ENCODE measurements around the gene MAP3K5.

Gene MAP3K5

GRCh38 chr6:136614350-136614749 lies 177.9 kb downstream of the MAP3K5 start:
- WGBS (ENCODE audit: extremely low coverage, insufficient coverage, low lambda C conversion rate), result no CpG with 5 or more reads among the region's 1 CpG
- Histone ChIP-seq H3K36me3 (ENCODE audit: control insufficient read depth, insufficient read depth, low read length) (no peaks in the 10 kb centered on the region), H3K56ac (ENCODE audit: low read length) (no peak overlapping the region), H2AK5ac (ENCODE audit: low read length) (no peak overlapping the region), H2BK5ac (ENCODE audit: low read length) (no peak overlapping the region), H3K18ac (ENCODE audit: low read length) (no peak overlapping the region), H4K8ac (ENCODE audit: low read depth, low read length) (no peak overlapping the region), H2BK15ac (replicated peaks; ENCODE audit: low read depth) (no peak overlapping the region), H4K5ac (ENCODE audit: low read length) (no peak overlapping the region), H3K9ac (ENCODE audit: low read length) (no peak overlapping the region), H3K27me3 (ENCODE audit: insufficient read depth, low read length, poor library complexity) (no peaks in the 10 kb centered on the region), H3K4ac (ENCODE audit: low read depth, low read length) (no peak overlapping the region), H3K4me3 (ENCODE audit: low read length) (no peak overlapping the region), H3K79me1 (ENCODE audit: low read length) (no peaks in the 10 kb centered on the region), H3K23ac (ENCODE audit: low read length) (no peak overlapping the region), H3K27ac (ENCODE audit: low read depth, low read length) (no peak overlapping the region), H2BK120ac (ENCODE audit: low read depth, low read length) (no peak overlapping the region), H3K4me2 (ENCODE audit: low read length) (no peak overlapping the region), H3K79me2 (ENCODE audit: control insufficient read depth, insufficient read depth, low read length) (no peaks in the 10 kb centered on the region), H3K4me1 (ENCODE audit: control insufficient read depth, low read depth, low read length) (peaks cover 1% of the 10 kb centered on the region)
- no peak for DNase-seq

DNA sequence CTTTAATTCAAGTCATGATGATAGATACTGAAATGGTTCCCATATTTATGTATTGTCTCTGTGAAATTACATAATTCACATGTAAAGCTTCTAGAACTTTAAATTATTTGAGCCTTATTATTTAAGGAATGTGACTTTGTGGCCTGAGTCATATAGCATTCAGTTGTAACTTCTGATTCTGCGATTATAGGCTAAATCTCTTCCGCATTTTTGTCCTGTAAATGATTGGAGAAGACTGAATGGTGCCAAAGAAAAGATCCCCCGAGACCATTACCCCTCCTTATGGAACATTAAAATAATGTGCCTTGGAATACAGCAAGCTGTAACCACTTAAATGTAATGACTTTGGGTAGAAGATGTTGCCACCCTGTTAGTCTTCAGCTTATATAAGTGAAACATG lies 178.8 kb downstream of the MAP3K5 start:
- Histone ChIP-seq H4K5ac (ENCODE audit: low read length) (no peak overlapping the region), H2BK120ac (ENCODE audit: low read depth, low read length) (no peak overlapping the region), H3K79me2 (ENCODE audit: control insufficient read depth, insufficient read depth, low read length) (no peaks in the 10 kb centered on the region), H3K36me3 (ENCODE audit: control insufficient read depth, insufficient read depth, low read length) (no peaks in the 10 kb centered on the region), H3K18ac (ENCODE audit: low read length) (no peak overlapping the region), H3K4me1 (ENCODE audit: control insufficient read depth, low read depth, low read length) (peaks cover 1% of the 10 kb centered on the region), H3K4ac (ENCODE audit: low read depth, low read length) (no peak overlapping the region), H3K27me3 (ENCODE audit: insufficient read depth, low read length, poor library complexity) (no peaks in the 10 kb centered on the region), H2BK5ac (ENCODE audit: low read length) (no peak overlapping the region), H3K9ac (ENCODE audit: low read length) (no peak overlapping the region), H3K4me2 (ENCODE audit: low read length) (no peak overlapping the region), H4K8ac (ENCODE audit: low read depth, low read length) (no peak overlapping the region), H2AK5ac (ENCODE audit: low read length) (no peak overlapping the region), H3K27ac (ENCODE audit: low read depth, low read length) (no peak overlapping the region), H3K56ac (ENCODE audit: low read length) (no peak overlapping the region), H2BK15ac (replicated peaks; ENCODE audit: low read depth) (no peak overlapping the region), H3K4me3 (ENCODE audit: low read length) (no peak overlapping the region), H3K79me1 (ENCODE audit: low read length) (no peaks in the 10 kb centered on the region), H3K23ac (ENCODE audit: low read length) (no peak overlapping the region)
- no peak for DNase-seq
- no CpG with 5 or more reads among the region's 3 CpGs for WGBS (ENCODE audit: extremely low coverage, insufficient coverage, low lambda C conversion rate)

- no peak overlapping the region for H4K5ac ChIP-seq (ENCODE audit: low read length)
- H3K56ac ChIP-seq (ENCODE audit: low read length), result no peak overlapping the region
- no peaks in the 10 kb centered on the region for H3K79me2 ChIP-seq (ENCODE audit: control insufficient read depth, insufficient read depth, low read length)
- DNase-seq, result no peak
- no CpG with 5 or more reads among the region's 6 CpGs for WGBS (ENCODE audit: extremely low coverage, insufficient coverage, low lambda C conversion rate)
- no peak overlapping the region for H3K27ac ChIP-seq (ENCODE audit: low read depth, low read length)
- H3K9ac ChIP-seq (ENCODE audit: low read length), result no peak overlapping the region
- H3K27me3 ChIP-seq (ENCODE audit: insufficient read depth, low read length, poor library complexity), result no peaks in the 10 kb centered on the region
- no peak overlapping the region for H2BK120ac ChIP-seq (ENCODE audit: low read depth, low read length)
- H4K8ac ChIP-seq (ENCODE audit: low read depth, low read length), result no peak overlapping the region
- no peak overlapping the region for H2BK5ac ChIP-seq (ENCODE audit: low read length)
- H3K4ac ChIP-seq (ENCODE audit: low read depth, low read length), result no peak overlapping the region
- no peak overlapping the region for H2BK15ac ChIP-seq (replicated peaks; ENCODE audit: low read depth)
- H3K79me1 ChIP-seq (ENCODE audit: low read length), result no peaks in the 10 kb centered on the region
- H3K23ac ChIP-seq (ENCODE audit: low read length), result no peak overlapping the region
- peaks cover 1% of the 10 kb centered on the region for H3K4me1 ChIP-seq (ENCODE audit: control insufficient read depth, low read depth, low read length)
- H2AK5ac ChIP-seq (ENCODE audit: low read length), result no peak overlapping the region
- no peak overlapping the region for H3K4me3 ChIP-seq (ENCODE audit: low read length)
- H3K36me3 ChIP-seq (ENCODE audit: control insufficient read depth, insufficient read depth, low read length), result no peaks in the 10 kb centered on the region
- H3K18ac ChIP-seq (ENCODE audit: low read length), result no peak overlapping the region
- no peak overlapping the region for H3K4me2 ChIP-seq (ENCODE audit: low read length)
These were observed 179.4 kb downstream of the MAP3K5 start for GRCh38 chr6:136612666-136613389.

DNA sequence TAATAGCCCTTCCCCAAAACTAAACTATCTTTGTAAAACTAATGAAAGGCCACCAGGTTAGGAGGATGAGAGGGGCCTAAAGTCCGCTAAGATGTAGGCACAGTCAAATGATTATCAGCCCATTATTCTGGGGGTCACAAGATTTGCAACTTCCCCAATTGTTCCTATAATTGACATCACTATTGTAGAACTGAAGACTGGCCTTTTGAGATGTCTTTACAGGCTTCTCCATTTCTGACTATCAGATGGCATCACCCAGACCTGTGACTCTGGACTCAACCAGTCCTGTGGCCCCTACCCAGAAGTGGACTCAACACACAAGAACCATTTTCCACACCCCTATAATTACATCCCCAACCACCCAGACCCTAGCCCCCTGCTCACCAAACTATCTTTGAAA lies 180.5 kb downstream of the MAP3K5 start:
- H4K8ac ChIP-seq (ENCODE audit: low read depth, low read length), result no peak overlapping the region
- no CpG with 5 or more reads among the region's 1 CpG for WGBS (ENCODE audit: extremely low coverage, insufficient coverage, low lambda C conversion rate)
- no peak overlapping the region for H2BK5ac ChIP-seq (ENCODE audit: low read length)
- H2BK120ac ChIP-seq (ENCODE audit: low read depth, low read length), result no peak overlapping the region
- H3K56ac ChIP-seq (ENCODE audit: low read length), result no peak overlapping the region
- no peaks in the 10 kb centered on the region for H3K36me3 ChIP-seq (ENCODE audit: control insufficient read depth, insufficient read depth, low read length)
- no peak overlapping the region for H3K27ac ChIP-seq (ENCODE audit: low read depth, low read length)
- no peaks in the 10 kb centered on the region for H3K27me3 ChIP-seq (ENCODE audit: insufficient read depth, low read length, poor library complexity)
- H3K18ac ChIP-seq (ENCODE audit: low read length), result peak overlapping the region; percentile 51
- no peak overlapping the region for H4K5ac ChIP-seq (ENCODE audit: low read length)
- H3K4me2 ChIP-seq (ENCODE audit: low read length), result no peak overlapping the region
- no peak overlapping the region for H3K4ac ChIP-seq (ENCODE audit: low read depth, low read length)
- H3K79me2 ChIP-seq (ENCODE audit: control insufficient read depth, insufficient read depth, low read length), result no peaks in the 10 kb centered on the region
- no peak overlapping the region for H3K4me3 ChIP-seq (ENCODE audit: low read length)
- H2BK15ac ChIP-seq (replicated peaks; ENCODE audit: low read depth), result no peak overlapping the region
- H3K9ac ChIP-seq (ENCODE audit: low read length), result no peak overlapping the region
- no peak for DNase-seq
- no peak overlapping the region for H2AK5ac ChIP-seq (ENCODE audit: low read length)
- peaks cover 3% of the 10 kb centered on the region for H3K4me1 ChIP-seq (ENCODE audit: control insufficient read depth, low read depth, low read length)
- H3K23ac ChIP-seq (ENCODE audit: low read length), result no peak overlapping the region
- H3K79me1 ChIP-seq (ENCODE audit: low read length), result no peaks in the 10 kb centered on the region

- Histone ChIP-seq H3K79me2 (ENCODE audit: control insufficient read depth, insufficient read depth, low read length) (no peaks in the 10 kb centered on the region), H2BK15ac (replicated peaks; ENCODE audit: low read depth) (no peak overlapping the region), H3K4ac (ENCODE audit: low read depth, low read length) (no peak overlapping the region), H3K23ac (ENCODE audit: low read length) (no peak overlapping the region), H3K9ac (ENCODE audit: low read length) (no peak overlapping the region), H3K56ac (ENCODE audit: low read length) (no peak overlapping the region), H3K18ac (ENCODE audit: low read length) (no peak overlapping the region), H3K79me1 (ENCODE audit: low read length) (no peaks in the 10 kb centered on the region), H3K27me3 (ENCODE audit: insufficient read depth, low read length, poor library complexity) (no peaks in the 10 kb centered on the region), H3K27ac (ENCODE audit: low read depth, low read length) (no peak overlapping the region), H4K8ac (ENCODE audit: low read depth, low read length) (no peak overlapping the region), H3K4me2 (ENCODE audit: low read length) (no peak overlapping the region), H3K4me3 (ENCODE audit: low read length) (no peak overlapping the region), H2AK5ac (ENCODE audit: low read length) (no peak overlapping the region), H2BK120ac (ENCODE audit: low read depth, low read length) (no peak overlapping the region), H4K5ac (ENCODE audit: low read length) (no peak overlapping the region), H3K36me3 (ENCODE audit: control insufficient read depth, insufficient read depth, low read length) (no peaks in the 10 kb centered on the region), H3K4me1 (ENCODE audit: control insufficient read depth, low read depth, low read length) (peaks cover 3% of the 10 kb centered on the region), H2BK5ac (ENCODE audit: low read length) (no peak overlapping the region)
- no CpG with 5 or more reads among the region's 2 CpGs for WGBS (ENCODE audit: extremely low coverage, insufficient coverage, low lambda C conversion rate)
- DNase-seq, result peak; percentile 71
These were observed 181.1 kb downstream of the MAP3K5 start for GRCh38 chr6:136611133-136611532.
